K562 (cell line): ENCODE data around the gene SUMO3.

Source experiments
- ATF7 ChIP-seq: fragments of 450-650 bp; IDR thresholded peaks from 2 replicates; pipeline ENCODE4 v1.7.1; 2014; ENCODE audit warnings: mild to moderate bottlenecking, moderate library complexity
- CAMTA2 ChIP-seq: fragments of 250-450 bp; sonication (Bioruptor Pico); conservative IDR thresholded peaks from 2 replicates; pipeline ENCODE4 v1.5.1; 2022
- KAT8 ChIP-seq: fragments of 450-650 bp; IDR thresholded peaks from 2 replicates; pipeline ENCODE4 v1.6.1; 2016; ENCODE audit warnings: low read depth, mild to moderate bottlenecking
- NR1H2 ChIP-seq: sonication (generic); formaldehyde crosslinking; IDR thresholded peaks from 2 replicates; pipeline ENCODE4 v1.4.0; 2020; ENCODE audit warnings: mild to moderate bottlenecking, missing genetic modification reagents
- TAF1 ChIP-seq: IDR thresholded peaks from 2 replicates; pipeline ENCODE4 v1.6.1; 2011; ENCODE audit warnings: mild to moderate bottlenecking, low read length, moderate library complexity; ENCODE audit not compliant: insufficient read depth, control insufficient read depth, severe bottlenecking; ENCODE audit errors: extremely low read depth
- TCF7 ChIP-seq: sonication (generic); IDR thresholded peaks from 2 replicates; pipeline ENCODE4 v1.6.1; 2016; ENCODE audit warnings: antibody characterized with exemption, borderline replicate concordance
- TEAD4 ChIP-seq, 2 experiments: sonication (generic) in 1 of 2; formaldehyde crosslinking in 1 of 2; IDR thresholded peaks; 2 replicates each; pipeline versions ENCODE4 v1.6.1 to v1.8.0; 2012 to 2022; ENCODE audit warnings: borderline replicate concordance in 1 of 2, inconsistent platforms in 1 of 2, low read length in 1 of 2, mild to moderate bottlenecking in 1 of 2, missing genetic modification reagents in 1 of 2
- ZBTB7A ChIP-seq: IDR thresholded peaks from 2 replicates; pipeline ENCODE4 v1.6.1; 2011; ENCODE audit warnings: low read depth, mild to moderate bottlenecking, low read length, moderate library complexity, borderline replicate concordance; ENCODE audit not compliant: control insufficient read depth
- TF ChIP-seq, protein P1 (sequence below): fragments of 450-650 bp; IDR thresholded peaks from 2 replicates; pipeline ENCODE4 v1.6.1; 2016; ENCODE audit warnings: mild to moderate bottlenecking, moderate library complexity

GRCh38 chr21:44800103-44800502 is 17.8 kb downstream of the SUMO3 start:
- TF ChIP-seq ZBTB7A (no peak), ATF7 (no peak), CAMTA2 (CRISPR knock-in tag) (no peak), NR1H2 (no peak), TAF1 (no peak), TEAD4 (IDR thresholded peaks at IDR 0.05; ENCODE audit: low read length) (no peak), TEAD4 (CRISPR knock-in tag; IDR thresholded peaks at IDR 0.05; ENCODE audit: borderline replicate concordance) (no peak), TCF7 (no peak), KAT8 (no peak)
- TF ChIP-seq, protein P1, sequence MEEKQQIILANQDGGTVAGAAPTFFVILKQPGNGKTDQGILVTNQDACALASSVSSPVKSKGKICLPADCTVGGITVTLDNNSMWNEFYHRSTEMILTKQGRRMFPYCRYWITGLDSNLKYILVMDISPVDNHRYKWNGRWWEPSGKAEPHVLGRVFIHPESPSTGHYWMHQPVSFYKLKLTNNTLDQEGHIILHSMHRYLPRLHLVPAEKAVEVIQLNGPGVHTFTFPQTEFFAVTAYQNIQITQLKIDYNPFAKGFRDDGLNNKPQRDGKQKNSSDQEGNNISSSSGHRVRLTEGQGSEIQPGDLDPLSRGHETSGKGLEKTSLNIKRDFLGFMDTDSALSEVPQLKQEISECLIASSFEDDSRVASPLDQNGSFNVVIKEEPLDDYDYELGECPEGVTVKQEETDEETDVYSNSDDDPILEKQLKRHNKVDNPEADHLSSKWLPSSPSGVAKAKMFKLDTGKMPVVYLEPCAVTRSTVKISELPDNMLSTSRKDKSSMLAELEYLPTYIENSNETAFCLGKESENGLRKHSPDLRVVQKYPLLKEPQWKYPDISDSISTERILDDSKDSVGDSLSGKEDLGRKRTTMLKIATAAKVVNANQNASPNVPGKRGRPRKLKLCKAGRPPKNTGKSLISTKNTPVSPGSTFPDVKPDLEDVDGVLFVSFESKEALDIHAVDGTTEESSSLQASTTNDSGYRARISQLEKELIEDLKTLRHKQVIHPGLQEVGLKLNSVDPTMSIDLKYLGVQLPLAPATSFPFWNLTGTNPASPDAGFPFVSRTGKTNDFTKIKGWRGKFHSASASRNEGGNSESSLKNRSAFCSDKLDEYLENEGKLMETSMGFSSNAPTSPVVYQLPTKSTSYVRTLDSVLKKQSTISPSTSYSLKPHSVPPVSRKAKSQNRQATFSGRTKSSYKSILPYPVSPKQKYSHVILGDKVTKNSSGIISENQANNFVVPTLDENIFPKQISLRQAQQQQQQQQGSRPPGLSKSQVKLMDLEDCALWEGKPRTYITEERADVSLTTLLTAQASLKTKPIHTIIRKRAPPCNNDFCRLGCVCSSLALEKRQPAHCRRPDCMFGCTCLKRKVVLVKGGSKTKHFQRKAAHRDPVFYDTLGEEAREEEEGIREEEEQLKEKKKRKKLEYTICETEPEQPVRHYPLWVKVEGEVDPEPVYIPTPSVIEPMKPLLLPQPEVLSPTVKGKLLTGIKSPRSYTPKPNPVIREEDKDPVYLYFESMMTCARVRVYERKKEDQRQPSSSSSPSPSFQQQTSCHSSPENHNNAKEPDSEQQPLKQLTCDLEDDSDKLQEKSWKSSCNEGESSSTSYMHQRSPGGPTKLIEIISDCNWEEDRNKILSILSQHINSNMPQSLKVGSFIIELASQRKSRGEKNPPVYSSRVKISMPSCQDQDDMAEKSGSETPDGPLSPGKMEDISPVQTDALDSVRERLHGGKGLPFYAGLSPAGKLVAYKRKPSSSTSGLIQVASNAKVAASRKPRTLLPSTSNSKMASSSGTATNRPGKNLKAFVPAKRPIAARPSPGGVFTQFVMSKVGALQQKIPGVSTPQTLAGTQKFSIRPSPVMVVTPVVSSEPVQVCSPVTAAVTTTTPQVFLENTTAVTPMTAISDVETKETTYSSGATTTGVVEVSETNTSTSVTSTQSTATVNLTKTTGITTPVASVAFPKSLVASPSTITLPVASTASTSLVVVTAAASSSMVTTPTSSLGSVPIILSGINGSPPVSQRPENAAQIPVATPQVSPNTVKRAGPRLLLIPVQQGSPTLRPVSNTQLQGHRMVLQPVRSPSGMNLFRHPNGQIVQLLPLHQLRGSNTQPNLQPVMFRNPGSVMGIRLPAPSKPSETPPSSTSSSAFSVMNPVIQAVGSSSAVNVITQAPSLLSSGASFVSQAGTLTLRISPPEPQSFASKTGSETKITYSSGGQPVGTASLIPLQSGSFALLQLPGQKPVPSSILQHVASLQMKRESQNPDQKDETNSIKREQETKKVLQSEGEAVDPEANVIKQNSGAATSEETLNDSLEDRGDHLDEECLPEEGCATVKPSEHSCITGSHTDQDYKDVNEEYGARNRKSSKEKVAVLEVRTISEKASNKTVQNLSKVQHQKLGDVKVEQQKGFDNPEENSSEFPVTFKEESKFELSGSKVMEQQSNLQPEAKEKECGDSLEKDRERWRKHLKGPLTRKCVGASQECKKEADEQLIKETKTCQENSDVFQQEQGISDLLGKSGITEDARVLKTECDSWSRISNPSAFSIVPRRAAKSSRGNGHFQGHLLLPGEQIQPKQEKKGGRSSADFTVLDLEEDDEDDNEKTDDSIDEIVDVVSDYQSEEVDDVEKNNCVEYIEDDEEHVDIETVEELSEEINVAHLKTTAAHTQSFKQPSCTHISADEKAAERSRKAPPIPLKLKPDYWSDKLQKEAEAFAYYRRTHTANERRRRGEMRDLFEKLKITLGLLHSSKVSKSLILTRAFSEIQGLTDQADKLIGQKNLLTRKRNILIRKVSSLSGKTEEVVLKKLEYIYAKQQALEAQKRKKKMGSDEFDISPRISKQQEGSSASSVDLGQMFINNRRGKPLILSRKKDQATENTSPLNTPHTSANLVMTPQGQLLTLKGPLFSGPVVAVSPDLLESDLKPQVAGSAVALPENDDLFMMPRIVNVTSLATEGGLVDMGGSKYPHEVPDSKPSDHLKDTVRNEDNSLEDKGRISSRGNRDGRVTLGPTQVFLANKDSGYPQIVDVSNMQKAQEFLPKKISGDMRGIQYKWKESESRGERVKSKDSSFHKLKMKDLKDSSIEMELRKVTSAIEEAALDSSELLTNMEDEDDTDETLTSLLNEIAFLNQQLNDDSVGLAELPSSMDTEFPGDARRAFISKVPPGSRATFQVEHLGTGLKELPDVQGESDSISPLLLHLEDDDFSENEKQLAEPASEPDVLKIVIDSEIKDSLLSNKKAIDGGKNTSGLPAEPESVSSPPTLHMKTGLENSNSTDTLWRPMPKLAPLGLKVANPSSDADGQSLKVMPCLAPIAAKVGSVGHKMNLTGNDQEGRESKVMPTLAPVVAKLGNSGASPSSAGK = no peak
